Umbilical cord (tissue), 2 donors: Measurements from ENCODE around the gene ACER1. TPM values are rescaled to one million over a fixed set of nuclear protein-coding genes. Genes with fewer than 3 reads are reported as not detected.
A peak's percentile ranks its signal among the peaks of the same experiment; 100 is the strongest.
"Not testable (repeated sequence)": the region's sequence is repeated elsewhere in the genome, so short reads cannot be mapped to it uniquely, and the experiment has no call there.

Source experiments
- DNase-seq: peaks from one replicate; pipeline ENCODE4 v3.0.0-alpha.2; 2015; ENCODE audit warnings: low spot score
- total RNA-seq: library from RNA; depleted of rRNA; stranded (reverse); fragments of >200 nt; gene quantifications from one replicate; pipeline ENCODE4 v1.2.3, GENCODE V29; 2014; ENCODE audit warnings: low replicate concordance; ENCODE audit not compliant: insufficient read depth

The ACER1 gene, protein sequence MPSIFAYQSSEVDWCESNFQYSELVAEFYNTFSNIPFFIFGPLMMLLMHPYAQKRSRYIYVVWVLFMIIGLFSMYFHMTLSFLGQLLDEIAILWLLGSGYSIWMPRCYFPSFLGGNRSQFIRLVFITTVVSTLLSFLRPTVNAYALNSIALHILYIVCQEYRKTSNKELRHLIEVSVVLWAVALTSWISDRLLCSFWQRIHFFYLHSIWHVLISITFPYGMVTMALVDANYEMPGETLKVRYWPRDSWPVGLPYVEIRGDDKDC
- total RNA-seq, result not detected

DNA sequence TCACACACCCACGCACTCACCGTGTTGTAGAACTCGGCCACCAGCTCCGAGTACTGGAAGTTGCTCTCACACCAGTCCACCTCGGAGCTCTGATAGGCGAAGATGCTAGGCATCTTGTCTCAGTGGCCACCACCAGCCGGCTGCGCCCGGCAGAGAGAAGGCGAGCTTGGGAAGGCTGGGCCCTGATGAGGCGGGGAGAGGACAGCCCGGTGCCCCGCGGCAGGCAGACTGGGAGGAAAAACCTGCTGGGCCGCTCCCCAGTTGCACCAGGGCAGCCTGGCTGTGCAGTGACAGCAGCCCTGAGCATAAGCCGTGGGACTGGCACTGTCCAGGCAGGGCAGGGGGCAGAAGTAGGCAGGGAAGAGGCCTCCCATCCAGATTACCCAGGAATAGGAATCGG, at the start of gene ACER1:
Gene ACER1 (minus strand): TSS at position 174 of the 400 bp plus-strand sequence. CDS start 61 bp downstream, at position 113.
- DNase-seq, result no peak

DNA sequence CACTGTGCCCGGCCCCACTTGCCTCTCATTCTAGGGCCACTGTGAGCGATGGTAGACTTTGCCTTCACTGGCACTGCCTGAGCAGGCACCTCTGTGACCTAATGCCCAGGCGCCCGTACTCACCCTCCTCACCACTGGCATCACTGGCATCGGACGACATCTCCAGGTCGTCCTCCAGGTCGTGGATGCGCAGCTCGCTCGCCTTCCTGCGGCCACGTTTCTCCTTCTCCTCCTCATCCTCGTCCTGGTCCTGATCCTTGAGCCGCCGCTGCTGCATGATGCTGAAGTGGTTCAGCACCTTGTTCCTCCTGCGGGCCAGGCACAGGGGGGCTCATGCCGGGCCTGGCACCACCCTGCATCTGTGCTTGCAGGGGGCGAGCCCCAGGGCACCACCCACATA, 49.8 kb upstream of the ACER1 start:
- DNase-seq, result no peak

DNA sequence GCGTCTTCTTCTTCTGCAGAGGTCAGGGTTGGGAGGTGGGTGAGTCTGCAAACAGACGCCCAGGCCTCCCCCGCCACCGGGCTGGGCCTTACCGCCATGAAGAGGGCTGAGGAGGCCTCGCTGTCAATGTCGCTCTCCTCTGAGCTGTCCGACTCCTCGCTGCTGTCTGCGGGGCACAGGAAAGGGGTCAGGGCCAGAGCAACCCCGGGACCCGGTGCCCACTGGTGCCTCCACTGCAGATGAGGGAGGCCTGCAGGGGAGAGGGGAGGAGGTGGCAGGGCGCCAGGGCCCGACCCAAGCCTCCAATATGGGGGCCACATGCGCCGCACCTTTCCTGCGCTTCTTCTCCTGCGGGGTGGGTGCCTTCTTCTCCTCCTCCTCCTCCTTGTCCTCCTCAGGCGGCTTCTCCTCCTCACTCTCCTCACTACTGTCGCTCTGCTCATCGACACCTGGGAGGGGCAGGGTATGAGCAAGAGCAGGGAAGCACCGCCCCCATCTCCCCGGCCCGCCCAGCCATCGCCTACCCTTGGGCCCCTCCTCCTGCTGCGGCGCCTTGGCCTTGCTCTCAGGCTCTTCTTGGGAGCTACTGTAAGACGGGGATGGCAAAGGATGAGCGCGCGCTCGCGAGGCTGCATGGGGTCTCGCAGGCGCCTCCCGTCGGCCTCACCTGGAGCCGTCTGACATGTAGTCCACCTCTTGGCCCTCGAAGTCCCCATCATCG, 47.8 kb upstream of the ACER1 start:
- DNase-seq, result no peak

DNA sequence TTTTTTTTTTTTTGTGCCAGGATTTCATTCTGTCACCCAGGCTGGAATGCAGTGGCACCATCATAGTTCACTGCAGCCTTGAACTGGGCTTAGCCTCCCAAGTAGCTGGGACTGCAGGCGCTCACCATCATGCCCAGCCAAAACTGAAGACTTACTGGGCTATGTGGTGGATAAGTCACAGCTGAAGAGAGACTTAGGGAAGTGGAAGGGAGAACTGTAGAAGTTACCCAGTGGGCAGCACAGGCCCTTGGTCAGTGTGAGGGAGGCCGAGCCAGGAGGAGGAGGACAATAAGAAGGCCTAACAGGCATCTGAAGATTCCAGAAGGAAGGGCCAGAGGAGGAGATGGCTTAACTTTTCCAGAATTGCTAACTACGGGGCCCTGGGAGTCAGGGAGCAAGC, 46.3 kb upstream of the ACER1 start:
- DNase-seq, result no peak

DNA sequence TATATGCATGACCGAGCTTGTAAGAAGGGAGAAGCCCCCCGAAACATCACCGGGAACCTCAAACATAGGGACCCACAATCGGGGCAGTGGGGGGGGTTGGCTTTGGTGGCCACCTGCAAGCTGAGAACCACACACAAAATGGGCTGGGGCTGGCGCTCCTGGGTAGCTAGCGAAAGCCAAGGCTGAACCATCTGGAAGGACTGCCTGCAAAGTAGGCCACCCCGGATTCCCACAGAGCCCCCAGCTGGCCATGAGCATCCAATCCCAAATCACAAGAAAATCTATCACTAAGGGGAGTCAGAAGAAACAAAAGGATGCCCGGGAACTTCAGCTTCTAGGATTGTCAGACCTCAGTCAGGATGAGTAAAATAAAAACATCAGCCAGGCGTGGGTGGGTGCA, 45.1 kb upstream of the ACER1 start:
- no peak for DNase-seq

DNA sequence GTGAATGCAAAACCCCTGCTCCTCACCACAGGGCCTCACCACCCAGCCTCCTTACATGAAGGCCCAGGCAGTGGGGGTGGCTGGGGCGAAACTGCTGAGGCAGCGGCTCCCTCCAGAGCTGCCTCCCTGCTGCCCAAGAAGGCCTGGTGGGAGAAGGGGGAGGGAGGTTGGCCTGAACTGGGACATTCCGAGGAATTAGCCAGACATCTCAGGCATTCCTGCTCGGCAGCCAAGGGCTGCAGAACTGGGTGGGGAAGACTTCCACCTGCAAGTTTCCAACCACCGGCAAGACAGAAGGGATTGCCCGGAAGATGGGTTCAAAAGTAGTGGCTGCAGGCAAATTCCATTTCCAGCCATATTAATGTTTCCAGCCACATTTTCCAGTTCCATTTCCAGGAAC, 44.6 kb upstream of the ACER1 start:
- DNase-seq, result peak; percentile 91

DNA sequence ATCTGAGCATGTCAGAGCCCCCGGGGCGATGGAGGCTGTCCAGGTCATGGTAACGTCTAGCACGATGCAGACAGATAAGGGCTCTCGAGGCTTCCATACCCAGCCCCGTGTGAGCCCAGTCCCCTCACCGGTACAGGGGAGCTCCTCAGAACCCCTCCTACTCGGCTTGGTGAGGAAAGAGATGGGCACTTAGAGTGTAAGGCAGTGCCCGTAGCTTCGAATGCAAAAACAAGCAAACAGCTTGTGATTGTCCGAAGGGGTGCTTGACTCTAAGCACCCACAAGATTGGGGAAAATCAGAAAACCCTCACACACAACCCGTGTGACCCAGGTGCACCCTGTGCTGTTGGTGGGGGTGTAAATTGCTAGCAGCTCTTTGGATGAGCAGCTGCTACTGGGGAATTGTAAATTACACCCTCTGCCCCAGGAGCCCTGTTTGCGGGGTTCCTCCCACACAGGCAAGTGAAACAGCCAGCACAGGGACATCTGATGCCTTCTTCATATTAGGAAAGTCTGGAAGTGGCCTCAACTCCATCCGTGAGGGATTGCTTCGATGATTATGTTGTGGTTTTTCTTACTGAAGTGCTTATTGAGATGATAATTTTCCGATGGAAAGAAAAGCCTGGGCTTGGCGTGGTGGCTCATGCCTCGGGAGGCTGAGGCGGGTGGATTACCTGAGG, 43.2 kb upstream of the ACER1 start:
- DNase-seq, result no peak

DNA sequence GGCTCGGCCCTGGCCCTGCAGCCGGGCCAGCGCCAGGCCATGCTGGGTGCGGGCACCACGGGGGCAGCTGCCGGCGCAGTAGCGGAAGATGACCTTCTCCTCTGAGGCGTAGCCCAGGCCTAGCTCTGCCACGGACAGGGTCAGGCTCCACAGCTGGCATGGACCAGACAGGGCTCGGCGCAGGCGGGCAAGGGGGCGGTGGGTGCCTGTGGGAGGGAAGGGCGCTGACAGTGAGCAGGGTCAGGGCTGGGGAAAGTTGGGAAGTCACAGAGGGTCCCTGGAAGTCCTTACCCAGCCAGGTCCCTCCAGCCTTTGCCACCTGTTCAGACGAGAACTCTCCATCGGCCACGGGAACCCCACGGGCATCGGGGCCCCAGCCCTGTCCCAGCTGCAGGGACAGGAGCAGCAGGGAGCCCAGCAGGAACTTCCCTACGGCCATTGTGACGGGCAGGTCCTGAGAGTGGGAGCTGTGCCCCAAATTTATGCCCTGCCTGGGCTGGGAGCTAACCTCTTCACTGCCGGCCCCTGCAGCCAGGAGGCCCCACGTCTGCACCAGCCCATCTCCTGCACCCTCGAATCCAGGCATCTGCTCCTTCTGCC, 42.1 kb upstream of the ACER1 start, which contains the start of gene PSPN:
Gene PSPN (minus strand): TSS at position 523 of the 600 bp plus-strand sequence. CDS start 84 bp downstream, at position 439.
- DNase-seq, result no peak

DNA sequence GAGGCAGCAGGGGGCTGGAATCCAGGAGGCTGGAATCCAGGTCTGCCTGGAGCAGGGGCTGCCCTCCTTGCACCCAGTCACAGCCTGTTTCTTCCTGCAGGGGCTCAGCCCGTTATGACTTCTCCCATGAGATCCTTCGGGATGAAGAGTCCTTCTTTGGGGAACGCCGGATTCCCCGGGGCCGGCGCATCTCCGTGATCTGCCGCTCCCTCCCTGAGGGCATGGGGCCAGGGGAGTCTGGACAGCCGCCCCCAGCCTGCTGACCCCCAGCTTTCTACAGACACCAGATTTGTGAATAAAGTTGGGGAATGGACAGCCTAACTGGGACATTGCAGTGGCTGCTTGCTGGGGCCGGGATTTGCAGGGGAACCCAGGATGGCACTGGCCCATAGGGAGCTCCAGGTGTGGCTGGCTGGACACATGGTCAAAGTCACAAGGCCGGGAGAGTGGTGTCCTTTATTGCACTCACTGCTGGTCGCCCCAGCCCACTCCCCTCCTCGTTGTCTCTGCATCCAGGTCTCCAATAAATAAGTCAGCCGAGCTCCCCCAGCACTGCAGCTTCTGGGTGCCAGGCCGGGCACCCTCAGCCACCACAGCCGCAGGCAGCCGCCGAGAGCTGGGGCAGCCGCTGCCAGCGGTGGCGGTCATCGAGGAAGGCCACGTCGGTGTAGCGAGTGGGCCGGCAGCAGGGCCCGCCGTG, 41.4 kb upstream of the ACER1 start:
- no peak for DNase-seq

DNA sequence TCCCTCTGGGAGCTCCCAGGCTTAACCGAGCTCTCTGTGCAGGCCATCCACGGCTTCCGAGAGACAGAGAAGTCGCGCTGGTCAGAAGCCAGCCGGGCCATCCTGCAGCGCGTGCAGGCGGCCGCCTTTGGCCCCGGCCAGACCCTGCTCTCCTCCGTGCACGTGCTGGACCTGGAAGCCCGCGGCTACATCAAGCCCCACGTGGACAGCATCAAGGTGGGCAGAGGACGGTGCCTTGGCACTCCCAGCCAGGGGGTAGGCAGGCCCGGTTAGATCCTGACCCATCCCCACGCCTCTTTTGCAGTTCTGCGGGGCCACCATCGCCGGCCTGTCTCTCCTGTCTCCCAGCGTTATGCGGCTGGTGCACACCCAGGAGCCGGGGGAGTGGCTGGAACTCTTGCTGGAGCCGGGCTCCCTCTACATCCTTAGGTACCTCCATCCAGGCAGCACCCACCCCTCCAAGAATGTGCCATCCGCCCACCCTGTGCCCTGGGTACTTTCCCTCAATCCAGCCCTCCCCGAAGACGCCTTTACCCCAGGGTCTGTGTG, 40.8 kb upstream of the ACER1 start:
- no peak for DNase-seq

DNA sequence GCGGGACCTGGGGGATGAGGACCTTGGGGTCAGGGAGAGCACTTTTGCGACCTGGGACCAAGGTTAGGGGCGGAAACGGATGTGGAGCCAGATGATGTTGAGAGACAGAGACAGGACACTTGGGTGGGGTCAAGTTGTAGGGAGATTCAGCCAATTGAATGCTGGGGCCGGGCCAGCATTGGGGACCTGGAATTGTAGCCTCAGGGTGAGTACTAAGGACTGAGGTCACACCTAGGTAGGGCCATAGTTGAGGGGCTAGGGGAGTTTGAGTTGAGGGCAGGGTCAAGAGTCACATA, 40.3 kb upstream of the ACER1 start:
- DNase-seq, result no peak

DNA sequence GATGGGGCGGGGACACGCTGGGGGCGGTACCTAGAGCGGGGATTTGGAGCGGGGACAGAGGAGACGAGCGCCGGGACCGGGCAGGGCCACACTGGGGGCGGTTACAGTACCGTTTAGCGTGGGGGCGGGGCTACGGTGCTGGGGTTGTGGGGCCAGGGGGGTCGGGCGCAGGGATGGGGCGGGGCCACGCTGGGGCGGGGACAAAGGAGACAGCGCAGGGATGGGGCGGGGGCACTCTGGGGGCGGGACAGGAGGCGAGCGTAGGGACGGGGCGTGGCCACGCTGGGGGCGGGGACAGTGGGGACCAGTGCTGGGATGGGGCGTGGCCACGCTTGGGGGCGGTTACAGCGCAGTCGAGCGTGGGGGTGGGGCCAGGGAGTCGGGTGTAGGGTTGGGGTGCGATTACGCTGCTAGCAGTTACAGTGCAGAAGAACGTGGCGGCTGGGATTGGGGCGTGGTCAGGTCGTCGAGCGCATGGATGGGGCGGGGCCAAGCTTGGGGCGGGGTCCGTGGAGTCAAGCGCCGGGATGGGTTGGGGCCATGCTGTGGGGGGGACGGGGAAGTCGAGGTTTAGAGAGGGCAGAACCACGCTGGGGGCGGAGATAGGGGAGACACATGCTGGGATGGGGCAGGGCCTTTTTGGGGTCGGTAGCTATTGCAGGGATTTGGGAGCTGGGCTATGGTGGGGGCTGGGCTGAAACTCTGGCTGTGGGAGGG, 39.8 kb upstream of the ACER1 start:
- peak; percentile 99 for DNase-seq

DNA sequence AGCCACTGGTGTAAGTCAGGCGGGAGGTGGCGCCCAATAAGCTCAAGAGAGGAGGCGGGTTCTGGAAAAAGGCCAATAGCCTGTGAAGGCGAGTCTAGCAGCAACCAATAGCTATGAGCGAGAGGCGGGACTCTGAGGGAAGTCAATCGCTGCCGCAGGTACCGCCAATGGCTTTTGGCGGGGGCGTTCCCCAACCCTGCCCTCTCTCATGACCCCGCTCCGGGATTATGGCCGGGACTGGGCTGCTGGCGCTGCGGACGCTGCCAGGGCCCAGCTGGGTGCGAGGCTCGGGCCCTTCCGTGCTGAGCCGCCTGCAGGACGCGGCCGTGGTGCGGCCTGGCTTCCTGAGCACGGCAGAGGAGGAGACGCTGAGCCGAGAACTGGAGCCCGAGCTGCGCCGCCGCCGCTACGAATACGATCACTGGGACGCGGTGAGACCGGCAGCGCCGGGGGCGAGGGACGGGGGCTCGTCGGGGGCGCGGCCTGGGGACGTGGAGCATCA, 39.2 kb upstream of the ACER1 start, which contains the start of gene ALKBH7:
Gene ALKBH7 (plus strand): TSS at position 201 of the 502 bp plus-strand sequence. CDS start 27 bp downstream, at position 228.
- DNase-seq, result peak; percentile 100

DNA sequence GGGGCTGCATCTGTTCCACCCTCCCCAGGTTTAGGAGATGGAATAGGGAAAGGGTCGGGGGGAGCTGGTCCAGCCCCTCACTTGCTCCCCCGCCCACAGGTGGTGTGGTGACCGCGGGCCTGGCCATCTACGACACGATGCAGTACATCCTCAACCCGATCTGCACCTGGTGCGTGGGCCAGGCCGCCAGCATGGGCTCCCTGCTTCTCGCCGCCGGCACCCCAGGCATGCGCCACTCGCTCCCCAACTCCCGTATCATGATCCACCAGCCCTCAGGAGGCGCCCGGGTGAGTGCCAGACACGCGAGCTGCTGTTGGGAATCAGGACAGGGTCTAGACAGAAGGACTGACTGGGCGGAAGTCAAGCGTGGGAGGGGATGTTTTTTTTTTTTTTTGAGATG, 30.9 kb upstream of the ACER1 start:
- no peak for DNase-seq

DNA sequence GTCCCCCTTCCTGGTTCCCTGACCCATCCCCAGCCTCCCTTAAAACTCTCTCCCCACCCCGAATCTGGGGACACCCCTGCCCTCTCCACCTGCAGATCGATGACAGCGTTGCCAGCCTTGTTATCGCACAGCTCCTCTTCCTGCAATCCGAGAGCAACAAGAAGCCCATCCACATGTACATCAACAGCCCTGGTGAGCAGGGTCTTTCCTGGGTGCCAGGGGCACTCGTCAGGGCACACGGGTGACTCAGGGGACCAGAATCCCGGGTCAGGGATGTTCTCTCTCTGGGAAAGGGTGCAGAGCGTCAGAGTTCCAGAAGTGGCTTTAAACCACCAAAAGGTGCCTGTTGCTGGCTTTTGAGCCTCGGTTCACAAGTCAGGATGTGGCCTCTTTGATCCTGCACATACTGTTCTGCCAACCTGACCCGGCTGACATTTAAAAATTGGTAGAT, 29.0 kb upstream of the ACER1 start:
- DNase-seq, result no peak

DNA sequence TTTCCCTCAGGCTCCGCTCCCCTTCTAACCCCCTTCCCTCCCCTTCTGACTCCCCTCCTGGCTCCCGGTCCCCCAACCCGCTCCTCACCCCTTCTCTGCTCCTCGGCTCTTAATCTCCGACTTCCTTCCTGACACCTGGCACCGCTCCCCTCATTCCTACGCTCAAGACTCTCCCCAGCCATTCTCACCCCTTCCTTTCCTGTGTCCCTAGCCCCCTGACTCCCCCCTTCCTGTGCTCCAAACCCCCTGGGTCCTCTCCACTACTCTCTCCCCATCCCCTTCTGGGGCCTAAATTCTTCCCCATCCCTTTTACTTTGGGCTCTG, 28.6 kb upstream of the ACER1 start:
- DNase-seq, result peak; percentile 18

DNA sequence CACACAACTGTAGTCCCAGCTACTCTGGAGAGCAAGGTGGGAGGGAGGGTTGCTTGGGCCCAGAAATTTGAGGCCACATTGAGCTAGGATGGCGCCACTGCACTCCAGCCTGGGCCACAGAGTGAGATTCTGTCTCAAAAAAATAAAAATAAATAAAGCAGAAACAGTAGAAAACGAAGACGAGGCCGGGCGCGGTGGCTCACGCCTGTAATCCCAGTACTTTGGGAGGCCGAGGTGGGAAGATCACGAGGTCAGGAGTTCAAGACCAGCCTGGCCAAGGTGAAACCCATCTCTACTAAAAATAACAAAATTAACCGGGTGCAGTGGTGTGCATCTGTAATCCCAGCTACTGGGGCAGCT, 27.4 kb upstream of the ACER1 start:
- not testable (repeated sequence) for DNase-seq

DNA sequence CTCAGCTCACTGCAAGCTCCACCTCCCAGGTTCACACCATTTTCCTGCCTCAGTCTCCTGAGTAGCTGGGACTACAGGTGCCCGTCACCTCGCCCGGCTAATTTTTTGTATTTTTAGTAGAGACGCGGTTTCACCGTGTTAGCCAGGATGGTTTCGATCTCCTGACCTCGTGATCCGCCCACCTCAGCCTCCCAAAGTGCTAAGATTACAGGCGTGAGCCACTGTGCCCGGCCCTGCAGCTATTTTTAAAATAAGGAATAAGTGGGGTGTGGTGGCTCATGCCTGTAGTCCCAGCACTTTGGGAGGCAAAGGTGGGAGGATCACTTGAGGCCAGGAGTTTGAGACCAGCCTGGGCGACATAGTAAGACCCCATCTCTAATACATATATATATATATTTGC, 27.0 kb upstream of the ACER1 start:
- not testable (repeated sequence) for DNase-seq

DNA sequence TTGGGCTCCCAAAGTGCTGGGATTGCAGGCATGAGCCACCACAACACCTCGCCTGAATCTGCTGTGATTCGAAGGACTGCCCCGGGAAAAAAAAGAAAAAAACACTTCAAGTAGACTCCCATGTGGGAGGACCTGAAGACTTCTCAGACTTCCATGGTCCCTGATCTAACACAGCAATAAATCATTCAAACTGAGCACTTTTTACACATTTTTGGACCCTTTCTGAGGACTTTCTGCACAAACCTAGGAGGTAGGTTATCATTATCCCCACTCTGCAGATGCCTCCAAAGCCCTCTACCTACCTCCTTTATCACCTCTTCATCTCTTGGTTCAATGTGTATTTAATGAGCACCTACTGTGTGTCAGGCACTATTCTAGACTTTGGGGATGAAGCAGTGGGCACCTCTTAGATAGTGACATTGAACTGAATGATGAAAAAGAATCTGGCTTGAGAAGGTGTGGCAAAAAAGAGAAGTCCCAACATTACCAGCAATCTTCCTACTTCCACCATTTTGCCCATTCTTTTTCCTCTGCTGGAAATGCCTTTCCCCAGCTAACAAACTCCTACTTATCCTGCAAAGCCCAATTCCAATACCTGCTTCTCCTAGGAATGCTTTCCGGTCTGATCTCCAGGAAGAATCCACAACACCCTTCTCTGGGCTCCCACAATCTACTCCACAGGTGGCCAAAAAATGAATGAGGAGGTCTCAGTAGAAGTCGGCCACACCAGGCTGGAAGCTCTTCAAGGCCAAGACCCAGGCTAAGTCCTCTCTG, 26.3 kb upstream of the ACER1 start:
- DNase-seq, result no peak

DNA sequence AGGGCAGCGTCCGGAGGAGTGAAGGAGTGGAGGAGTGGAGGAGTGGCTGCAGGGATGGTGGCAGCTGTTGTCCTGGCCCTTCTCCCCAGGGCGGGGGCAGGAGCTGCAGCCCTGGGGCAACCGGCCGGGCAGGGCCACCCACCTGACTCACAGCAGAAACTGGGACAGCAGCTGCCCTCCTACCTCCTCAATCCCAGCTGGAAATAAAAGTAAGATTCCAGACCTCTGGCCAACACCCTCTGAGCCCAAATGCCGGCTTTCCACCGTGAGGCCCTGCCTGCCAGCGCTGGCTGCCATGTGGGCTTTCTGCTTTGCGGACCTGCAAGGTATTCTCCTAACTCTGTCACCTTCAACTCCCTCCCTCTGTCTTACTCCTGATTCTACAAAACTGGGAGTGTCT, 24.6 kb upstream of the ACER1 start:
- no peak for DNase-seq
